HepG2 (cell line): ENCODE measurements around the gene ZBTB46. TPM values are rescaled to one million over a fixed set of nuclear protein-coding genes. Genes with fewer than 3 reads are reported as not detected.
A peak's percentile ranks its signal among the peaks of the same experiment; 100 is the strongest.

ENCODE experiments used
- CTCF ChIP-seq: sonication (generic); formaldehyde crosslinking; IDR thresholded peaks from 2 replicates; pipeline ENCODE4 v1.5.0; 2020; ENCODE audit warnings: mild to moderate bottlenecking, missing genetic modification reagents, moderate library complexity
- LRRFIP1 ChIP-seq: sonication (generic); formaldehyde crosslinking; conservative IDR thresholded peaks from 2 replicates; pipeline ENCODE4 v1.4.0; 2020; ENCODE audit warnings: missing genetic modification reagents
- PITX1 ChIP-seq: sonication (generic); formaldehyde crosslinking; IDR thresholded peaks from 2 replicates; pipeline ENCODE4 v1.5.1; 2020; ENCODE audit warnings: mild to moderate bottlenecking, missing genetic modification reagents
- RAD21 ChIP-seq: fragments of 450-650 bp; formaldehyde crosslinking; IDR thresholded peaks from 2 replicates; pipeline ENCODE4 v1.5.0; 2020; ENCODE audit warnings: mild to moderate bottlenecking
- RBM22 ChIP-seq: fragments of 200-400 bp; formaldehyde crosslinking; optimal IDR thresholded peaks from 2 replicates; pipeline ENCODE3; 2017; ENCODE audit warnings: mild to moderate bottlenecking, low read length, moderate library complexity
- RBM39 ChIP-seq: fragments of 200-400 bp; formaldehyde crosslinking; IDR thresholded peaks from one replicate; pipeline ENCODE4 v1.6.1; 2018; ENCODE audit warnings: antibody characterized with exemption, mild to moderate bottlenecking, low read depth, low read length; ENCODE audit not compliant: poor library complexity, severe bottlenecking
- ZNF235 ChIP-seq: sonication (generic); formaldehyde crosslinking; IDR thresholded peaks from 2 replicates; pipeline ENCODE4 v1.8.1; 2023; ENCODE audit warnings: mild to moderate bottlenecking, missing genetic modification reagents, borderline replicate concordance
- ZNF263 ChIP-seq: sonication (generic); formaldehyde crosslinking; IDR thresholded peaks from 2 replicates; pipeline ENCODE4 v1.4.0; 2020; ENCODE audit warnings: missing genetic modification reagents
- ZSCAN25 ChIP-seq: sonication (generic); formaldehyde crosslinking; IDR thresholded peaks from 2 replicates; pipeline ENCODE4 v1.8.0; 2022; ENCODE audit warnings: mild to moderate bottlenecking, missing genetic modification reagents
- polyA plus RNA-seq, 8 experiments: library from polyadenylated mRNA; depleted of rRNA in 3 of 8; stranded (reverse) in 7 of 8; unstranded in 1 of 8; fragments of >200 nt; fragmentation: Illumina TruSeq in 4 of 8; extraction: Trizol in 4 of 8; gene quantifications; 2 replicates each; pipeline versions ENCODE4 v1.2.1 to v1.2.3, GENCODE V29; 2011 to 2016; ENCODE audit warnings: low read depth in 4 of 8, missing spikeins in 1 of 8, mixed read lengths in 1 of 8; ENCODE audit not compliant: insufficient read depth in 1 of 8
- total RNA-seq, 5 experiments: library from RNA; depleted of rRNA; stranded (reverse); fragments of >200 nt; fragmentation: Illumina TruSeq; extraction: Trizol; gene quantifications; 2 replicates each; pipeline ENCODE4 v1.2.3, GENCODE V29; 2016; ENCODE audit warnings: low read depth in 1 of 5
- TF ChIP-seq, protein P1 (sequence below): sonication (generic); formaldehyde crosslinking; IDR thresholded peaks from 2 replicates; pipeline ENCODE4 v1.4.0; 2020; ENCODE audit warnings: missing genetic modification reagents, borderline replicate concordance
- TF ChIP-seq, protein P2 (sequence below): IDR thresholded peaks from 2 replicates; pipeline ENCODE4 v1.6.1; 2016
- TF ChIP-seq, protein P3 (sequence below), 2 experiments: fragments of 450-650 bp in 1 of 2; sonication (generic) in 1 of 2; formaldehyde crosslinking; IDR thresholded peaks; 2 replicates each; pipeline versions ENCODE4 v1.5.0 to v1.8.0; 2020 to 2022; ENCODE audit warnings: mild to moderate bottlenecking in 1 of 2, missing genetic modification reagents in 1 of 2
- TF ChIP-seq, protein P4 (sequence below): sonication (generic); formaldehyde crosslinking; IDR thresholded peaks from 2 replicates; pipeline ENCODE4 v1.5.1; 2020; ENCODE audit warnings: mild to moderate bottlenecking, moderate library complexity, missing genetic modification reagents
- TF ChIP-seq, protein P5 (sequence below): sonication (generic); formaldehyde crosslinking; IDR thresholded peaks from 2 replicates; pipeline ENCODE4 v1.4.0; 2020; ENCODE audit warnings: missing genetic modification reagents

Gene ZBTB46
- total and polyA plus RNA-seq, 2 of the 13 experiments (the other 11 are each of a cell fraction or from before 2014, with no cell fraction given), result 1.6 to 13.5 TPM

- TF ChIP-seq LRRFIP1 (CRISPR knock-in tag), result no peak
- TF ChIP-seq PITX1 (CRISPR knock-in tag), result peak; percentile 24; the same call in 1 of the 2 replicates
- TF ChIP-seq, protein P1, sequence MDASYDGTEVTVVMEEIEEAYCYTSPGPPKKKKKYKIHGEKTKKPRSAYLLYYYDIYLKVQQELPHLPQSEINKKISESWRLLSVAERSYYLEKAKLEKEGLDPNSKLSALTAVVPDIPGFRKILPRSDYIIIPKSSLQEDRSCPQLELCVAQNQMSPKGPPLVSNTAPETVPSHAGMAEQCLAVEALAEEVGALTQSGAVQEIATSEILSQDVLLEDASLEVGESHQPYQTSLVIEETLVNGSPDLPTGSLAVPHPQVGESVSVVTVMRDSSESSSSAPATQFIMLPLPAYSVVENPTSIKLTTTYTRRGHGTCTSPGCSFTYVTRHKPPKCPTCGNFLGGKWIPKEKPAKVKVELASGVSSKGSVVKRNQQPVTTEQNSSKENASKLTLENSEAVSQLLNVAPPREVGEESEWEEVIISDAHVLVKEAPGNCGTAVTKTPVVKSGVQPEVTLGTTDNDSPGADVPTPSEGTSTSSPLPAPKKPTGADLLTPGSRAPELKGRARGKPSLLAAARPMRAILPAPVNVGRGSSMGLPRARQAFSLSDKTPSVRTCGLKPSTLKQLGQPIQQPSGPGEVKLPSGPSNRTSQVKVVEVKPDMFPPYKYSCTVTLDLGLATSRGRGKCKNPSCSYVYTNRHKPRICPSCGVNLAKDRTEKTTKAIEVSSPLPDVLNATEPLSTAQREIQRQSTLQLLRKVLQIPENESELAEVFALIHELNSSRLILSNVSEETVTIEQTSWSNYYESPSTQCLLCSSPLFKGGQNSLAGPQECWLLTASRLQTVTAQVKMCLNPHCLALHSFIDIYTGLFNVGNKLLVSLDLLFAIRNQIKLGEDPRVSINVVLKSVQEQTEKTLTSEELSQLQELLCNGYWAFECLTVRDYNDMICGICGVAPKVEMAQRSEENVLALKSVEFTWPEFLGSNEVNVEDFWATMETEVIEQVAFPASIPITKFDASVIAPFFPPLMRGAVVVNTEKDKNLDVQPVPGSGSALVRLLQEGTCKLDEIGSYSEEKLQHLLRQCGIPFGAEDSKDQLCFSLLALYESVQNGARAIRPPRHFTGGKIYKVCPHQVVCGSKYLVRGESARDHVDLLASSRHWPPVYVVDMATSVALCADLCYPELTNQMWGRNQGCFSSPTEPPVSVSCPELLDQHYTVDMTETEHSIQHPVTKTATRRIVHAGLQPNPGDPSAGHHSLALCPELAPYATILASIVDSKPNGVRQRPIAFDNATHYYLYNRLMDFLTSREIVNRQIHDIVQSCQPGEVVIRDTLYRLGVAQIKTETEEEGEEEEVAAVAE (CRISPR knock-in tag), result no peak
- TF ChIP-seq RBM39, result peak; percentile 19
- TF ChIP-seq, protein P2, sequence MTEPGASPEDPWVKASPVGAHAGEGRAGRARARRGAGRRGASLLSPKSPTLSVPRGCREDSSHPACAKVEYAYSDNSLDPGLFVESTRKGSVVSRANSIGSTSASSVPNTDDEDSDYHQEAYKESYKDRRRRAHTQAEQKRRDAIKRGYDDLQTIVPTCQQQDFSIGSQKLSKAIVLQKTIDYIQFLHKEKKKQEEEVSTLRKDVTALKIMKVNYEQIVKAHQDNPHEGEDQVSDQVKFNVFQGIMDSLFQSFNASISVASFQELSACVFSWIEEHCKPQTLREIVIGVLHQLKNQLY (CRISPR knock-in tag), result peak; percentile 95
- peak; percentile 64 for TF ChIP-seq RBM22
- TF ChIP-seq ZNF263 (CRISPR knock-in tag), result no peak
- TF ChIP-seq, protein P3, sequence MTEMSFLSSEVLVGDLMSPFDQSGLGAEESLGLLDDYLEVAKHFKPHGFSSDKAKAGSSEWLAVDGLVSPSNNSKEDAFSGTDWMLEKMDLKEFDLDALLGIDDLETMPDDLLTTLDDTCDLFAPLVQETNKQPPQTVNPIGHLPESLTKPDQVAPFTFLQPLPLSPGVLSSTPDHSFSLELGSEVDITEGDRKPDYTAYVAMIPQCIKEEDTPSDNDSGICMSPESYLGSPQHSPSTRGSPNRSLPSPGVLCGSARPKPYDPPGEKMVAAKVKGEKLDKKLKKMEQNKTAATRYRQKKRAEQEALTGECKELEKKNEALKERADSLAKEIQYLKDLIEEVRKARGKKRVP (CRISPR knock-in tag; IDR thresholded peaks at IDR 0.05), result peak in 1 of 2 experiments; percentile 53; a peak in 1 of 4 replicates
- TF ChIP-seq, protein P4, sequence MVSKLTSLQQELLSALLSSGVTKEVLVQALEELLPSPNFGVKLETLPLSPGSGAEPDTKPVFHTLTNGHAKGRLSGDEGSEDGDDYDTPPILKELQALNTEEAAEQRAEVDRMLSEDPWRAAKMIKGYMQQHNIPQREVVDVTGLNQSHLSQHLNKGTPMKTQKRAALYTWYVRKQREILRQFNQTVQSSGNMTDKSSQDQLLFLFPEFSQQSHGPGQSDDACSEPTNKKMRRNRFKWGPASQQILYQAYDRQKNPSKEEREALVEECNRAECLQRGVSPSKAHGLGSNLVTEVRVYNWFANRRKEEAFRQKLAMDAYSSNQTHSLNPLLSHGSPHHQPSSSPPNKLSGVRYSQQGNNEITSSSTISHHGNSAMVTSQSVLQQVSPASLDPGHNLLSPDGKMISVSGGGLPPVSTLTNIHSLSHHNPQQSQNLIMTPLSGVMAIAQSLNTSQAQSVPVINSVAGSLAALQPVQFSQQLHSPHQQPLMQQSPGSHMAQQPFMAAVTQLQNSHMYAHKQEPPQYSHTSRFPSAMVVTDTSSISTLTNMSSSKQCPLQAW (CRISPR knock-in tag), result peak; percentile 47; the same call in 1 of the 2 replicates
- peak; percentile 46 for TF ChIP-seq CTCF (CRISPR knock-in tag)
- TF ChIP-seq RAD21 (CRISPR knock-in tag), result no peak; the same call in 1 of the 2 replicates
- peak; percentile 8; the same call in 1 of the 2 replicates for TF ChIP-seq ZNF235
- TF ChIP-seq ZSCAN25 (CRISPR knock-in tag), result 0 out of 2 replicates have a peak, but pooled peaks have one; percentile 23
- TF ChIP-seq, protein P5, sequence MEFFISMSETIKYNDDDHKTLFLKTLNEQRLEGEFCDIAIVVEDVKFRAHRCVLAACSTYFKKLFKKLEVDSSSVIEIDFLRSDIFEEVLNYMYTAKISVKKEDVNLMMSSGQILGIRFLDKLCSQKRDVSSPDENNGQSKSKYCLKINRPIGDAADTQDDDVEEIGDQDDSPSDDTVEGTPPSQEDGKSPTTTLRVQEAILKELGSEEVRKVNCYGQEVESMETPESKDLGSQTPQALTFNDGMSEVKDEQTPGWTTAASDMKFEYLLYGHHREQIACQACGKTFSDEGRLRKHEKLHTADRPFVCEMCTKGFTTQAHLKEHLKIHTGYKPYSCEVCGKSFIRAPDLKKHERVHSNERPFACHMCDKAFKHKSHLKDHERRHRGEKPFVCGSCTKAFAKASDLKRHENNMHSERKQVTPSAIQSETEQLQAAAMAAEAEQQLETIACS (CRISPR knock-in tag), result no peak
Observed at GRCh38 chr20:63745961-63746731, 84.9 kb downstream of the ZBTB46 start (continued).
